ENCODE data around the gene DNAL4. TPM values are rescaled to one million over a fixed set of nuclear protein-coding genes. Genes with fewer than 3 reads are reported as not detected.
A peak's percentile ranks its signal among the peaks of the same experiment; 100 is the strongest.

Gene DNAL4
- polyA plus RNA-seq, 3 donors: 8.9 to 9.3 (median 9.0) TPM

DNA sequence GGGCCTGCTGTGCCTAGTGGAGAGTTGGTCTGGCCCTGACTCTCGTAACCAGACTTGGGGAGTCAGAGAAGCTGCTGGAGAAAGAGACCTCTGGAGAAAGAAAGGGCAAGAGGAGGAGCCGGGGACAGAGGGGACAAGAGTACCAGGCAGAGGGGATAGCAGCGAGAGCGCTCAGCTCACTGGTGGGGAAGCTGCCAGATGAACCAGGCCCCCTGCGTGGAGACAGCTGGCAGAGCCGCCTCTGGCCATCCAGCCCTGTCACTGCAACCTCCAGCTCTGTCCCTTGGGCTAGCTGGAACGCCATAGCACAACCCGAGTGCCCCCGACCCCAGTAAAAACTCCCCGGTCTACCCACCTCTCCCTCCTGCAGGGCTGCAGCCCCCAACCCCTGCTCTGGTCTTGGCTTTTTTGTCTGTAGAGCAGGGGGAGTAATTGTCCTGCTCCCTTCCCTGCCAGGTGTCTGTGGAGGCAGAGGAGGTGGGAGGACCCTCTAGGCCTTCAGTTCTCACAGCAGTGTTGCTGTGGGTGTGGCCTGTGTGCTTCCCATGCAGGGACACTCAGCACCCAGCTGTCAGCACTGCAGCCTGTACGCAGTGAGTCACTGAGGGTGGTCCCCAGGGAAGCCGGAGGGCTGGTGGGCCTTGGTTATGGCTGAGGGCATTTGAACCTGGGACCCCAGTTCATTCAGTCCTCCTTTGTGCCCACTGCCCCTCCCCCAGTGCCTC is 33.3 kb downstream of the DNAL4 start:
- Histone ChIP-seq H3K4me2 (replicated peaks; ENCODE audit: extremely low read depth, low read length, poor library complexity, severe bottlenecking) (no peak overlapping the region), H3K9ac (ENCODE audit: insufficient read depth, low read length, poor library complexity, severe bottlenecking) (peak overlapping the region; percentile 8), H3K4me3 (replicated peaks in 1 of 3; ENCODE audit: low read depth in 2 of 3, low read length in 3 of 3) (no peak overlapping the region), H3K9me3 (replicated peaks in 1 of 2; ENCODE audit: control insufficient read depth in 1 of 2, insufficient read depth in 1 of 2, low read length in 2 of 2) (no peaks in the 10 kb centered on the region), H3K27ac (ENCODE audit: low read depth in 1 of 2, low read length in 2 of 2) (no peak overlapping the region), H3K4me1 (ENCODE audit: control insufficient read depth in 1 of 2, insufficient read depth in 2 of 2, low read length in 2 of 2) (peaks cover 23 to 29% of the 10 kb centered on the region in 2 donors), H3K79me2 (ENCODE audit: insufficient read depth, low read length) (peaks cover 29% of the 10 kb centered on the region), H3K27me3 (ENCODE audit: control insufficient read depth in 2 of 2, insufficient read depth in 2 of 2, low read length in 2 of 2) (no peaks in the 10 kb centered on the region), H2AFZ (ENCODE audit: insufficient read depth, low read depth, low read length, poor library complexity, severe bottlenecking) (no peak overlapping the region), H3K36me3 (replicated peaks in 1 of 2; ENCODE audit: control insufficient read depth in 1 of 2, insufficient read depth in 2 of 2, low read length in 2 of 2) (no peaks in the 10 kb centered on the region), H4K20me1 (ENCODE audit: insufficient read depth, low read length) (no peaks in the 10 kb centered on the region)
- H3K36me3 Mint-ChIP-seq: peaks cover 0 to 3% of the 10 kb centered on the region in 2 donors
- H3K27me3 Mint-ChIP-seq (ENCODE audit: low read depth in 3 of 3): peaks cover 0 to 4% (median 3%) of the 10 kb centered on the region in 3 donors
- TF ChIP-seq, protein P1, sequence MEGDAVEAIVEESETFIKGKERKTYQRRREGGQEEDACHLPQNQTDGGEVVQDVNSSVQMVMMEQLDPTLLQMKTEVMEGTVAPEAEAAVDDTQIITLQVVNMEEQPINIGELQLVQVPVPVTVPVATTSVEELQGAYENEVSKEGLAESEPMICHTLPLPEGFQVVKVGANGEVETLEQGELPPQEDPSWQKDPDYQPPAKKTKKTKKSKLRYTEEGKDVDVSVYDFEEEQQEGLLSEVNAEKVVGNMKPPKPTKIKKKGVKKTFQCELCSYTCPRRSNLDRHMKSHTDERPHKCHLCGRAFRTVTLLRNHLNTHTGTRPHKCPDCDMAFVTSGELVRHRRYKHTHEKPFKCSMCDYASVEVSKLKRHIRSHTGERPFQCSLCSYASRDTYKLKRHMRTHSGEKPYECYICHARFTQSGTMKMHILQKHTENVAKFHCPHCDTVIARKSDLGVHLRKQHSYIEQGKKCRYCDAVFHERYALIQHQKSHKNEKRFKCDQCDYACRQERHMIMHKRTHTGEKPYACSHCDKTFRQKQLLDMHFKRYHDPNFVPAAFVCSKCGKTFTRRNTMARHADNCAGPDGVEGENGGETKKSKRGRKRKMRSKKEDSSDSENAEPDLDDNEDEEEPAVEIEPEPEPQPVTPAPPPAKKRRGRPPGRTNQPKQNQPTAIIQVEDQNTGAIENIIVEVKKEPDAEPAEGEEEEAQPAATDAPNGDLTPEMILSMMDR (IDR thresholded peaks at IDR 0.05): no peak
- H3K4me3 Mint-ChIP-seq: no peak overlapping the region
- peak overlapping the region in 1 of 7 donors; percentile 50 for H3K27ac Mint-ChIP-seq
- DNase-seq: no peak
- WGBS (ENCODE audit: insufficient coverage): 91% methylated on average over 7 of the region's 12 CpGs
- H3K4me1 Mint-ChIP-seq: peaks cover 29% of the 10 kb centered on the region
- peaks cover 0 to 1% (median 0%) of the 10 kb centered on the region in 7 donors for H3K9me3 Mint-ChIP-seq
- intact Hi-C loops (cut with micrococcal nuclease): no loop called here

DNA sequence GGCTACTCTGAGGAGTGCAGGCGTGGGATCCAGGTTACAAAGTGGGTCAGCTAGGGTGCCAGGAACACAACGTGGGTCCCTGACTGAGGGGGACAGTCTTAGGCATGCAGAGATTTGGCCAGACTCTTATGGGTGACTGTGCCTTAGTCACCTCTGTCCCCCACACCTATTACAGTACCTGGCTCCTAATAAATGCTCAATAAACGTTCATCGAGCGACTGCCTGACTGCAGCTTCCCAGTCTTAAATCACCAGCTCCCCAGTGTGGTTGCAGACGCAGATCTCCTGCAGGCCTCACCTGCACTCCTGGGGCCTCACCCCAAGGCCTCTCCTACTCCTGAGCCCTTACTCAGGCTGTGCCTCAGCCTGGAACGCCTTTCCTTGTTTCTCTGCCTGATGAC is 34.9 kb downstream of the DNAL4 start:
- no peaks in the 10 kb centered on the region for H3K27me3 ChIP-seq (ENCODE audit: control insufficient read depth in 2 of 2, insufficient read depth in 2 of 2, low read length in 2 of 2)
- H3K27ac ChIP-seq (ENCODE audit: low read depth in 1 of 2, low read length in 2 of 2): no peak overlapping the region
- H3K36me3 Mint-ChIP-seq: peaks cover 0 to 3% of the 10 kb centered on the region in 2 donors
- no peak overlapping the region for H3K27ac Mint-ChIP-seq
- no peaks in the 10 kb centered on the region for H3K9me3 ChIP-seq (replicated peaks in 1 of 2; ENCODE audit: control insufficient read depth in 1 of 2, insufficient read depth in 1 of 2, low read length in 2 of 2)
- peaks cover 0 to 3% (median 0%) of the 10 kb centered on the region in 3 donors for H3K27me3 Mint-ChIP-seq (ENCODE audit: low read depth in 3 of 3)
- H3K4me2 ChIP-seq (replicated peaks; ENCODE audit: extremely low read depth, low read length, poor library complexity, severe bottlenecking): no peak overlapping the region
- intact Hi-C loops (cut with micrococcal nuclease): loop anchor here in 1 of 2 donors (5.0 to 10.0 kb wide), 4 partner anchors 52 to 766 kb away; partner anchors contain the start of genes ATF4, CBX6 and GTPBP1
- no peak for DNase-seq
- peaks cover 34 to 40% of the 10 kb centered on the region in 2 donors for H3K4me1 ChIP-seq (ENCODE audit: control insufficient read depth in 1 of 2, insufficient read depth in 2 of 2, low read length in 2 of 2)
- H3K9ac ChIP-seq (ENCODE audit: insufficient read depth, low read length, poor library complexity, severe bottlenecking): no peak overlapping the region
- no peaks in the 10 kb centered on the region for H3K36me3 ChIP-seq (replicated peaks in 1 of 2; ENCODE audit: control insufficient read depth in 1 of 2, insufficient read depth in 2 of 2, low read length in 2 of 2)
- no peak overlapping the region for H2AFZ ChIP-seq (ENCODE audit: insufficient read depth, low read depth, low read length, poor library complexity, severe bottlenecking)
- TF ChIP-seq, protein P1 (IDR thresholded peaks at IDR 0.05): no peak
- peaks cover 0 to 1% (median 0%) of the 10 kb centered on the region in 7 donors for H3K9me3 Mint-ChIP-seq
- peaks cover 37% of the 10 kb centered on the region for H3K79me2 ChIP-seq (ENCODE audit: insufficient read depth, low read length)
- WGBS (ENCODE audit: insufficient coverage): 93% methylated on average over 7 of the region's 7 CpGs
- H3K4me1 Mint-ChIP-seq: peaks cover 38% of the 10 kb centered on the region
- H3K4me3 ChIP-seq (replicated peaks in 1 of 3; ENCODE audit: low read depth in 2 of 3, low read length in 3 of 3): no peak overlapping the region
- H3K4me3 Mint-ChIP-seq: no peak overlapping the region
- peaks cover 6% of the 10 kb centered on the region for H4K20me1 ChIP-seq (ENCODE audit: insufficient read depth, low read length)
